ENCODE results near the gene GIMAP4. TPM values are rescaled to one million over a fixed set of nuclear protein-coding genes. Genes with fewer than 3 reads are reported as not detected.

The GIMAP4 gene
- total and polyA plus RNA-seq, 2 donors (not counting 3 experiments of a cell fraction or from before 2014, with no cell fraction given) = 56.6 to 168 TPM

DNA sequence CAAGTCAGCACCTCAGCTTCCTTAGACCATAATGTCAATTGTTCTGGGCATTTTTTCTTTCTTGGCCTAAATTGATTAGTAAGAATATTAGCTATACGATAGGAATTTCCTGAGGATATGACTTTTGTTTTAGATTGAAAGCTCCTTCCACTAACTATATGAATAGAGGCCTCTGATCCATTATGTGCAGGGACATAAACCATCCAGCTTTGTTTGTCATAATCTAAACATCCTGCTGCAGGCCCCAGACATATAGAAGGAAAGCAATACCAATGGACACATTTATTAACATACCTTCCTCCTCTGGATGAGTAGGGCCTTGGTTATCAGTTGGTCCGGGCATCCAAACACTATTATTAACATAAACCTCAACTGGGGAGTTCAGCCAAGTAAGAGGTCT is 4.3 kb upstream of the GIMAP4 start:
- dilution Hi-C loops (cut with MboI; ENCODE audit: extremely low pct_ligation_motif_present, low sequenced_read_pairs) = no loop called here
- intact Hi-C loops (cut with micrococcal nuclease) = loop anchor here (1.0 to 10.0 kb wide), 9 partner anchors 23 to 422 kb away; partner anchors contain the start of genes GIMAP8 and ZNF775

GRCh38 chr7:150564006-150564405 is 3.2 kb upstream of the GIMAP4 start:
- Histone ChIP-seq H3K36me3 (ENCODE audit: control insufficient read depth in 2 of 2, extremely low read depth in 1 of 2, insufficient read depth in 2 of 2, low read length in 2 of 2) (no peaks in the 10 kb centered on the region), H3K79me2 (ENCODE audit: control insufficient read depth, insufficient read depth, low read length) (peaks cover 19% of the 10 kb centered on the region), H3K9ac (replicated peaks; ENCODE audit: extremely low read depth, insufficient read depth, low read length) (no peak overlapping the region), H3K4me1 (ENCODE audit: control insufficient read depth, extremely low read depth, insufficient read depth, low read length) (peaks cover 43% of the 10 kb centered on the region), H3K4me3 (replicated peaks in 1 of 3; ENCODE audit: insufficient read depth in 1 of 3, low read depth in 1 of 3, low read length in 3 of 3) (no peak overlapping the region), H2AFZ (ENCODE audit: low read depth, low read length) (peak overlapping the region; percentile 5), H3K27me3 (ENCODE audit: control insufficient read depth in 2 of 2, insufficient read depth in 2 of 2, low read length in 2 of 2) (no peaks in the 10 kb centered on the region), H3K4me2 (ENCODE audit: insufficient read depth, low read length) (peak overlapping the region; percentile 37), H3K27ac (ENCODE audit: insufficient read depth, low read depth, low read length) (peak overlapping the region; percentile 68), H3K9me3 (replicated peaks; ENCODE audit: control insufficient read depth, insufficient read depth, low read length) (peaks cover 4% of the 10 kb centered on the region), H3K9me1 (replicated peaks; ENCODE audit: control insufficient read depth, extremely low read depth, insufficient read depth, low read length) (no peaks in the 10 kb centered on the region), H4K20me1 (replicated peaks; ENCODE audit: control insufficient read depth, extremely low read depth, insufficient read depth, low read length) (no peaks in the 10 kb centered on the region)
- CTCF ChIA-PET = interaction anchor here (1.4 to 2.0 kb wide), 2 partner anchors 80 to 191 kb away, joined by 3 to 5 read pairs; no protein-coding TSS in a partner anchor
- intact Hi-C loops (cut with micrococcal nuclease) = loop anchor here (5.0 to 10.0 kb wide), 3 partner anchors 97 to 421 kb away; partner anchors contain the start of gene ZNF775
- DNase-seq (ENCODE audit: low read depth, low spot score) (peak; percentile 42), FAIRE-seq (peak; percentile 37)
- TF ChIP-seq MYC (IDR thresholded peaks at IDR 0.05; ENCODE audit: low read depth, low read length) (no peak), FOS (IDR thresholded peaks at IDR 0.05; ENCODE audit: borderline replicate concordance, insufficient read depth, low read length) (no peak), EZH2 (IDR thresholded peaks at IDR 0.05; ENCODE audit: borderline replicate concordance, low read depth, low read length, severe bottlenecking) (no peak), POLR2AphosphoS5 (IDR thresholded peaks at IDR 0.05; ENCODE audit: insufficient read depth, low read depth, low read length) (no peak), GATA2 (IDR thresholded peaks at IDR 0.05; ENCODE audit: insufficient read depth, insufficient read length, low read depth, low read length) (no peak), MAX (IDR thresholded peaks at IDR 0.05; ENCODE audit: insufficient read depth, insufficient read length) (no peak), JUN (IDR thresholded peaks at IDR 0.05; ENCODE audit: borderline replicate concordance, insufficient read depth, insufficient read length, low read depth) (no peak), POLR2A (IDR thresholded peaks at IDR 0.05; ENCODE audit: low read depth, low read length) (no peak)
- TF ChIP-seq, protein P1, sequence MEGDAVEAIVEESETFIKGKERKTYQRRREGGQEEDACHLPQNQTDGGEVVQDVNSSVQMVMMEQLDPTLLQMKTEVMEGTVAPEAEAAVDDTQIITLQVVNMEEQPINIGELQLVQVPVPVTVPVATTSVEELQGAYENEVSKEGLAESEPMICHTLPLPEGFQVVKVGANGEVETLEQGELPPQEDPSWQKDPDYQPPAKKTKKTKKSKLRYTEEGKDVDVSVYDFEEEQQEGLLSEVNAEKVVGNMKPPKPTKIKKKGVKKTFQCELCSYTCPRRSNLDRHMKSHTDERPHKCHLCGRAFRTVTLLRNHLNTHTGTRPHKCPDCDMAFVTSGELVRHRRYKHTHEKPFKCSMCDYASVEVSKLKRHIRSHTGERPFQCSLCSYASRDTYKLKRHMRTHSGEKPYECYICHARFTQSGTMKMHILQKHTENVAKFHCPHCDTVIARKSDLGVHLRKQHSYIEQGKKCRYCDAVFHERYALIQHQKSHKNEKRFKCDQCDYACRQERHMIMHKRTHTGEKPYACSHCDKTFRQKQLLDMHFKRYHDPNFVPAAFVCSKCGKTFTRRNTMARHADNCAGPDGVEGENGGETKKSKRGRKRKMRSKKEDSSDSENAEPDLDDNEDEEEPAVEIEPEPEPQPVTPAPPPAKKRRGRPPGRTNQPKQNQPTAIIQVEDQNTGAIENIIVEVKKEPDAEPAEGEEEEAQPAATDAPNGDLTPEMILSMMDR (IDR thresholded peaks at IDR 0.05; ENCODE audit: extremely low read depth in 1 of 2, insufficient read depth in 1 of 2, low read depth in 1 of 2, low read length in 2 of 2) = no peak
- POLR2A ChIA-PET = no interaction called here
- BruUV-seq (replicated peaks) = no TSS peak
- dilution Hi-C loops (cut with MboI; ENCODE audit: extremely low pct_ligation_motif_present, low sequenced_read_pairs) = no loop called here

More for the DNA sequence above, 4.3 kb upstream of the GIMAP4 start:
- FAIRE-seq = peak; percentile 90
- Histone ChIP-seq H2AFZ (ENCODE audit: low read depth, low read length) (no peak overlapping the region), H3K79me2 (ENCODE audit: control insufficient read depth, insufficient read depth, low read length) (peaks cover 8% of the 10 kb centered on the region), H3K4me3 (replicated peaks in 1 of 3; ENCODE audit: insufficient read depth in 1 of 3, low read depth in 1 of 3, low read length in 3 of 3) (no peak overlapping the region), H3K27me3 (ENCODE audit: control insufficient read depth in 2 of 2, insufficient read depth in 2 of 2, low read length in 2 of 2) (no peaks in the 10 kb centered on the region), H3K9me1 (replicated peaks; ENCODE audit: control insufficient read depth, extremely low read depth, insufficient read depth, low read length) (no peaks in the 10 kb centered on the region), H3K9me3 (replicated peaks; ENCODE audit: control insufficient read depth, insufficient read depth, low read length) (peaks cover 4% of the 10 kb centered on the region), H3K27ac (ENCODE audit: insufficient read depth, low read depth, low read length) (peak overlapping the region; percentile 68), H3K36me3 (ENCODE audit: control insufficient read depth in 2 of 2, extremely low read depth in 1 of 2, insufficient read depth in 2 of 2, low read length in 2 of 2) (no peaks in the 10 kb centered on the region), H3K9ac (replicated peaks; ENCODE audit: extremely low read depth, insufficient read depth, low read length) (peak overlapping the region; percentile 25), H3K4me1 (ENCODE audit: control insufficient read depth, extremely low read depth, insufficient read depth, low read length) (peaks cover 37% of the 10 kb centered on the region), H4K20me1 (replicated peaks; ENCODE audit: control insufficient read depth, extremely low read depth, insufficient read depth, low read length) (no peaks in the 10 kb centered on the region), H3K4me2 (ENCODE audit: insufficient read depth, low read length) (peak overlapping the region; percentile 37)
- BruUV-seq (replicated peaks) = no TSS peak
- ChIA-PET POLR2A (interaction anchor here (0.9 to 1.0 kb wide), 2 partner anchors 67 to 112 kb away, joined by 3 read pairs; no protein-coding TSS in a partner anchor), CTCF (interaction anchor here (1.0 to 2.0 kb wide), 7 partner anchors 10 to 216 kb away, joined by 3 to 8 read pairs (median 4); no protein-coding TSS in a partner anchor)
- peak; percentile 68 for DNase-seq (ENCODE audit: low read depth, low spot score)
- peak; percentile 85 for TF ChIP-seq FOS (IDR thresholded peaks at IDR 0.05; ENCODE audit: borderline replicate concordance, insufficient read depth, low read length)
- TF ChIP-seq JUN (IDR thresholded peaks at IDR 0.05; ENCODE audit: borderline replicate concordance, insufficient read depth, insufficient read length, low read depth) = peak; percentile 80
- peak; percentile 63 for TF ChIP-seq POLR2AphosphoS5 (IDR thresholded peaks at IDR 0.05; ENCODE audit: insufficient read depth, low read depth, low read length)
- peak; percentile 80 for TF ChIP-seq GATA2 (IDR thresholded peaks at IDR 0.05; ENCODE audit: insufficient read depth, insufficient read length, low read depth, low read length)
- no peak for TF ChIP-seq EZH2 (IDR thresholded peaks at IDR 0.05; ENCODE audit: borderline replicate concordance, low read depth, low read length, severe bottlenecking)

Measured in endothelial cell of umbilical vein (primary cell).